SK-N-MC (cell line): ENCODE data around the gene CDYL.

Source experiments
- EZH2 ChIP-seq: fragments of 200-600 bp; sonication (generic); IDR thresholded peaks from one replicate; pipeline ENCODE4 v1.6.1; 2017; ENCODE audit warnings: antibody characterized with exemption
- POLR2AphosphoS5 ChIP-seq: IDR thresholded peaks from 2 replicates; pipeline ENCODE4 v1.6.1; 2012; ENCODE audit warnings: mild to moderate bottlenecking, low read depth, low read length, borderline replicate concordance

GRCh38 chr6:4797587-4797986 is 21.4 kb downstream of the CDYL start:
- TF ChIP-seq POLR2AphosphoS5 (no peak), EZH2 (no peak)
